GM19455 (cell line): Measurements from ENCODE around the gene PYGO2.
A peak's percentile ranks its signal among the peaks of the same experiment; 100 is the strongest.
"Not testable (repeated sequence)": the region's sequence is repeated elsewhere in the genome, so short reads cannot be mapped to it uniquely, and the experiment has no call there.

Experiments used
- ATAC-seq: cut with Tn5 transposase; IDR thresholded peaks from one replicate; pipeline ENCODE4 v1.9.1; 2021; ENCODE audit not compliant: unreplicated experiment

The PYGO2 gene

GRCh38 chr1:154982897-154983648 lies 21.5 kb upstream of the PYGO2 start, which contains the start of gene FLAD1:
Gene FLAD1 (plus strand): TSS chr1:154983344. CDS start chr1:154983695, 351 bp downstream.
- peak; percentile 97 for ATAC-seq

GRCh38 chr1:154982341-154982740 lies 20.8 kb upstream of the PYGO2 start:
- ATAC-seq = no peak

DNA sequence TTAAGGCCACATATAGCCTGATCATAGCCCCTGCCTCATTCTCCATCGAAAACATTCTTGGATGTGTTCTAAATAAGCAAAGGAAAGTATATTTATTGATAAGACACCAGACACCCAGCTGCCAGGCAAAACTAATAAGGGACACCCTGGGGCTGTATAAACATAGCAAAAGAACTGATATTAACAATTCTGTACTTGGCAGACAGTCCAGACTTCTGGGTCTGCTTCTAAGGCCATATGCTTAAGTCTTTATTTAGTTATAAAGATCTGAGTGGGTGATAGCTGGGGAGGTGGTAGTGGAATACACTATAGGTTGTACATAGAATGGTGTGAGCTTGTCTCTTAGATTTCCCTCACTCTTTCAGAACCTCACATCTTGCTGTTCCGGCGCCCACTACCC lies 16.8 kb upstream of the PYGO2 start:
- no peak for ATAC-seq

- ATAC-seq = not testable (repeated sequence)
Observed at GRCh38 chr1:154977762-154978161, 16.2 kb upstream of the PYGO2 start.

DNA sequence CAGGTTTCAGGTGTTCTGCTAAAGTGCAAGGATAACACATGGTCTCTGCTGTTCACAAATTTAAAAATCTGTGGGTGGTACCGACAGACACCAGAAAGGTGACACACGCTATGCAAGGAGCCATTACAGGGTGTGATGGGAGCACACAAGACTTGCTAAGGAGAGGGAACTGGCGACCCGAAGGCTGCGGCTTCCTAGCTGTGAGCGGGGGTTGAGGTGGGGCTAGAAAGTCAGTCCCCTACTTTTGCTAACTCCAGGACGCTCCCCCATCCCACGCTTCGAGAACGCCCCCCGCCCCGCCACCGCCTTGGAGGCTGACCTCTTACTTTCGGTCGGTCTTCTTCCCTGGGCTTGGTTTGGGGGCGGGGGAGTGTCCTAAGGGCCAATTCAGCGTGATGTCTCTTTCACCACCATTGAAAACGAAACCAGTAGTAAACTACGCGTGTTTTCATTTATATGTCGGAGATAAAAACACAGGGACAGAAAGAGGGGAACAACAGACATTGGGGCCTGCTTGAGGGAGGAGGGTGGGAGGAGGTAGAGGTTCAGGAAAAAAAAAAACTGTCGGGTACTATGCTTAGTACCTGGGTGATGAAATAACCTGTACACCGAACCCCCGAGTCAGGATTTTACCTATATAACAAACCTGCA lies 14.0 kb upstream of the PYGO2 start:
- no peak for ATAC-seq

DNA sequence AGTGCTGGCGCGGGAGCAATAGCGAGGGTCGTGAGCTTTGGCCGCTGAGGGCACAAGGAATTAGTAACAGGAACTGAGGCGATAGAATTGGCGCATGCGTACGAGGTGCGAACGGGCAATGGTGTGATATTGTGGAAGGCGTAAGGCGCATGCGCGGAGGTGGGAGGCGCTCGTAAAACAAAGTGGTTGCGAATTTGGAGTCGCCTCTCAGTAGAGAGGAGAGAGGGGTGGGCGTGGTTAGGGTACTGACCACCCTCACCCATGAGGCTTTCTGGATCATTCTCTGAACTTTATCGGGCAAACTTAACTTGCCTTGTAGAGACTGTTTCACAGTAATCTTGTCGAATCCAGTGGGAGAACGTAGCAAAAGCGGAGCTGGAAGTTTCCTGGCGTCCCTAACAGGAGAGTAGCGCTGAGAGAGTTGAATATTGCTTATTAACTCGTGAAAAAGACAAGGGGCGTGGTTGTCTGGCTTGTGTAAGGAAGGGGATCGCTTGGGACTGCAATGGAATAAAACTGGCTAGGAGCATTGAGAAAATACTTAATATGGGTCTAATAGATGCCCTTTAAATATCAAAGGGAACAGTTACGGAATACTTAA lies 13.3 kb upstream of the PYGO2 start:
- peak; percentile 51 for ATAC-seq

DNA sequence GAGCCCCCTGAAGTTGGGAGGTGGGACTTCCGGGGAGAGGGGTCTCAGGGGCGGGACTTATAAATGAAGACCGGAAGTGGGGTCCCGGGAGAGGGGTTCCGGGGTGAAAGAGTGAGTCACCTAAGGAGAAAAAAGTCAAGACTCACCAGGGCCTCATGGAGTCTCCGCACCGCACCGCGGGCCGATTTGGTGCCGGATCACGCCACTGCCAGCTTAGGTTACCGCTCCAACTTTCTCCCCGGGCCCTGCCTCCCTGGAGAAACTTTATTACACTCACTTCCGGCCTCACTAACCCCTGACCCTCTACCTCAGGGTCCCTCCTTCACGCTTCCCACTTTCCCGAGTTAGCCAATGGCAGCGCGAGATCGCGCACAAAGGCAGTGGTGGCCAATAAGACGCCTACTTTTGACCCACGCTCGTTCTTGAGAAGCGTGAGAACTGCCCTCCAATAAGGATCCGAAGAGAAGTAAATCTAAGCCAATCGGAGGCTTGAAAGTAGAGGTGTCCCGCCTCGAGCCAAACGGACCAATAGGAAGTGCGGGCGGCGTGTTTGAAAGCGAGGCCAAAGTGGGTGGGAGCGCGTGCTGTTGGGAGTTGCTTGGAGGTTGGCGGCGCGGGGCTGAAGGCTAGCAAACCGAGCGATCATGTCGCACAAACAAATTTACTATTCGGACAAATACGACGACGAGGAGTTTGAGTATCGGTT lies 12.7 kb upstream of the PYGO2 start, which contains the start of gene CKS1B:
Gene CKS1B, plus strand, starts transcription at position 580 of the 706 bp plus-strand sequence. Its CDS starts 65 bp downstream, at position 645.
- peak; percentile 73 for ATAC-seq

GRCh38 chr1:154973344-154974101 lies 11.9 kb upstream of the PYGO2 start:
- no peak for ATAC-seq

DNA sequence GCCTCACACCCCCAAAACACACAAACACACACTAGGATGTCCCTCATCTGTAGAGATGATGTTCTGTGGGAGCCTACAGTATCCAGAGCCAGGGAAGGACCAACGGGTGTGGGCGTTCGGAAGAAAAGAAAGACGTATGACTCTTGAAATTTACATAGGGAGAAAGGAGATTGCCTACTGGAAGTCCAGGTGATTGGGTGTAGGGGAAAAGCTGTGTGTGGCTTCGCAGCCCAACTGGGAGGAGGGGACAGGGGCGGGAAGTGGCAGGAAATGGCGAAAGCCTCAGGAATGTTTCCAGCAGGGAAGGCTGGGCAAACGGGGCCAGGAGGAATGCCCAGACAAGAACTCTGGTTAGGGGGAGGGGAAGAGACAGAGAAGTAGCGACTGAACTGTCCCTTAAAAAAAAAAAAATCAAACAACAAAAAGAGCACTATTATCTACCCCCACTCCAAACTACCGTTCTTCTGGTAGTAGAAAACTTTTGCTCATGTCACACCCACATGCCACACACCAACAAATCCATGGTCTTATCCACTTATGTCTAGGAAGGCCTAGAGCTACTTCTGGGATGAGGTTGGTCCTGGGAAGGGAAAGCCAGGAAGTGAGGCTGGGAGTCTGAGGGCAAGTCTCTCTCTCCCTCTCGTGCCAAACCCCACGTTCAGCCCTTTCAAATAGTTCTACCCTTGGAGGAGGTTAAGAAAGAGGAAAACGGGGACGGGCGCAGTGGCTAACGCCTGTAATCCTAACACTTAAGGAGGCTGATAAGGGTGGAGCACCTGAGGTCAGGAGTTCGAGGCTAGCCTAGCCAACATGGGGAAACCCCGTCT lies 11.1 kb upstream of the PYGO2 start:
- ATAC-seq = no peak

GRCh38 chr1:154972213-154972516 lies 10.6 kb upstream of the PYGO2 start:
- no peak for ATAC-seq

- ATAC-seq = no peak
Observed at GRCh38 chr1:154971341-154971998, 9.9 kb upstream of the PYGO2 start.

DNA sequence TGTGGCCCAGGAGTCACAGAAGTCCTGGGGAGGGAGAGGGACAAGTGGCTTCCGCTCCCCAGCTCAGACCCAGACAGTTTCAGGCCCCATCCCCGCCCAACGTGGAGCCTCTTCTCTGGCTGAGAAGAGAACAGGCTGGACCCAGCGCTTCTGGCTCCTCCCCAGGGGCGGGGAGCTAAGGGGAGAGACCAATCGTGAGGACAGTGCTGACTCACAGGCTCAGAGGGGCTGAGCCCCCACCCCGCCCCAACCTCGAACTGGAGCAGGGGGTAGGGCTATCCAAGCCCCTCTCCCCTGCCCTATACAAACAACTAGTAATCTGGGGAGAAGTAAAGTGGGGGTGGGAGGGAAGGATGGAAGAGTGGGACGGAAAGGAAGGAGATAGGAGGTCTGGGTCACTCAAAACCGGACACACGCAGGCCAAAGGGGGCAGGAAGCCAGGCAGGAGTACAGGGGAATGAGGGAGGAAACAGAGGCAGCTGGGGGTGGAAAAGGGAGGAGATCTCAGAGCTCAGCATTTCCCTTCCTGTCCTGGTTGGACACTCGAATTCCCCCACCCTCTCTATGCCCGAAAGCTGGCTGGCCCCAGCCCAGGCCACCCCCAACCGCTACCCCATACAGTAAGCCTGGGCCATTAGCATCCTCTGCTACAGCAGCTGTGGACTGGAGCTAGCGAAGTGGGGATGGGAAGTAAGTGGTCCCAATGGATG lies 9.2 kb upstream of the PYGO2 start, which contains the start of gene SHC1:
Gene SHC1, minus strand, starts transcription at position 117 of the 710 bp plus-strand sequence. CDS start 221 bp downstream, outside the sequence.
- no peak for ATAC-seq

DNA sequence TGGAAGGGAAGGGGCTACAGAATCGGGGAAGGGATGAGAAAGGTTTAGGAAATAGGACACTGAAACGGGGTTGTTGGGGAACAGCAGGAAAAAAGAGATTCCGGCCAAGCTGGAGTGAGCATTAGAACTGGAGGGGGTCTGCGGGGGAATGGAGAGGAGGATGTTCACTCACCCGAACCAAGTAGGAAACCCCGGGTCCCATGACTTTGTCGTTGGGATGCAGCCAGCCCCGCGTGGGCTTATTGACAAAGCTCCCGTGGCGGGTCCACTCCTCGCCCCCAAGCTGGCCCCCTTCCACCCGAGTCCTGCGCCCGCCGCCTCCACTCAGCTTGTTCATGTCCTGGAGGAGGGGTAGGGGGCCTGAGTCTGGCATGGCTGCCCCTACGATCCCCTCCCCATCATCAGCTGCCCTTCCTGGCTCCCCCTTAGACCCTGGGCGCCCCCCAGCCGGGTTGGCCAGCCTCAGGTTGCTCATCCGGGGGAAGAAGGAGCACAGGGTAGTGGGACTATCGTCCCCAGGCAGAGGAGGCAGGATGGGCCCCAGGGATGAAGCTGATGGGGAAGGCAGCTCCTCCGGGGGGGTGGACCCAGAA lies 8.4 kb upstream of the PYGO2 start:
- ATAC-seq = no peak

GRCh38 chr1:154969246-154969645 lies 7.7 kb upstream of the PYGO2 start:
- no peak for ATAC-seq

GRCh38 chr1:154968731-154969130 lies 7.1 kb upstream of the PYGO2 start:
- no peak for ATAC-seq

DNA sequence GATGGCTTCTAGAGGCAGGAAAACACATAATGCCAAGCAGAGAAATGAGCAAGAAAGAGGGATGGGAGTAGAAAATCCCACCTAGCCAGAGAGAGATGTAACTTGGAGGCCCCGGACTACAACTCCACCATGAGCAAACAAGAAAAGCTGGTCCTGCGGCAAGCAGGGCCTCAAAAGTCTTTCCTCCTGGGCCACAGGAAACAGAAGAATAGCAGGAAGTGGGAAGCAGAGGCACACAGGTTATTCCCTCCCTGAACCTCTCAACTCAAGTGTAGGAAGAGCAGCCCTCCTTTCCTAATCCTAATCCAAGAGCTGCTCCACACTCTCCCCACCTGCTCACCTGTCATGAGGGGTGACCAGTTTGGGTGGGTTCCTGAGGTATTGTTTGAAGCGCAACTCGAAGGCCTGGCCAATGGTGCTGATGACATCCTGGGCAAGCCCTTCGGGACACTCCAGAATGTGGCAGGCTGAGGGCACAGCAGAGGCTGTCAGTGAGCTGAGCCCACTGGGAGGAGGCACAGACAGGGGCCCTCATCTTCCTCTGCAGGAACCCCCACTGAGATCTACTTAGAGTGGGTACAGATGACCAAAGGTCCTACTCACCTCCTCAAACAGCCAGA lies 5.9 kb upstream of the PYGO2 start:
- no peak for ATAC-seq

DNA sequence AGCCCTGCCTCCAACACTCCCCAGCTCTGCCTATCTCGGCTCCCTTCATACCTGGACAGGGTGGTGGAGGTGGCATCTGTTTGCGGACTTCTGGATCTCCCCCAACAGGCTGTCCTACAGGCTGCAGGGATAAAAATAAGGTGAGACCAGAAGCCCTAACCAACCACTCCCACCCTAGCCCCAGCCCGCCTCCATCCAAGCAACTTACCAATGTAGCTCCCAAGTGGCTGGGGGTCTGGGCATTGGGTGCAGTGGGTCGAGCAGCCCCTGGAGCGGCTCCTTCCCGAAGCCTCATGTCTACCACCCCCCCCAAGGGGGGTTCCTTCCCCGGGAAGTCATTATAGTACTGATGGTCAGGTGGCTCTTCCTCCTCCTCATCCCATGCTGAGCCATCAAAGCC lies 4.5 kb upstream of the PYGO2 start:
- ATAC-seq = no peak

GRCh38 chr1:154964359-154964758 lies 2.8 kb upstream of the PYGO2 start:
- ATAC-seq = no peak
